HepG2 (cell line): ENCODE measurements around the gene PRSS21. TPM values are rescaled to one million over a fixed set of nuclear protein-coding genes. Genes with fewer than 3 reads are reported as not detected.

Experiments
- ATAC-seq: fragments of 200-7000 bp; cut with Tn5 transposase; 3 replicates; pipeline ENCODE4 v1.9.1; 2020; ENCODE audit warnings: mild to moderate bottlenecking, moderate library complexity
- BruUV-seq: library from RNA; stranded (reverse); fragments of 400-500 nt; replicated peaks from 2 replicates; lab custom pipeline; 2021; lab: Mats Ljungman, UMichigan
- CTCF ChIA-PET: fragments of 300-600 bp; formaldehyde crosslinking; extraction: SDS; loops from one replicate; lab custom pipeline; 2021; ENCODE audit warnings: low total read pairs, inconsistent platforms, low intra/inter-chr PET ratio; lab: Yijun Ruan, JAX
- POLR2A ChIA-PET: fragments of 350-600 bp; sonication (Branson Sonifier 250); formaldehyde crosslinking; loops from one replicate; lab custom pipeline; 2020; ENCODE audit warnings: antibody characterized with exemption, inconsistent platforms; lab: Yijun Ruan, JAX
- DNase-seq: peaks from one replicate; pipeline ENCODE4 v3.0.0-alpha.2; 2015; ENCODE audit warnings: low spot score
- FAIRE-seq: peaks from 3 replicates; lab custom pipeline; 2011; peaks lifted over from hg19 to GRCh38; lab: Jason Lieb, UNC
- H2AFZ ChIP-seq: one replicate; pipeline ENCODE4 v1.6.1; 2011; ENCODE audit warnings: low read length, inconsistent platforms
- H3K27ac ChIP-seq: fragments of 300-600 bp; 3 replicates; pipeline ENCODE4 v1.8.0; 2011; ENCODE audit warnings: mixed run types, mild to moderate bottlenecking, mixed read lengths, low read length, inconsistent platforms; ENCODE audit not compliant: insufficient read depth; ENCODE audit errors: extremely low read length
- H3K27me3 ChIP-seq, 2 experiments: fragments of 200-600 bp in 1 of 2; 2 replicates in 1 of 2; 3 replicates in 1 of 2; pipeline versions ENCODE4 v1.6.0 to v1.8.0; 2011; ENCODE audit warnings: low read length in 2 of 2, mild to moderate bottlenecking in 2 of 2, moderate library complexity in 2 of 2, inconsistent platforms in 1 of 2; ENCODE audit not compliant: insufficient read depth in 2 of 2, control insufficient read depth in 1 of 2
- H3K36me3 ChIP-seq, 2 experiments: fragments of 200-600 bp in 1 of 2; replicated peaks in 1 of 2; 2 replicates in 1 of 2; 3 replicates in 1 of 2; pipeline versions ENCODE4 v1.5.1 to v1.8.0; 2011; ENCODE audit warnings: low read length in 2 of 2, inconsistent platforms in 1 of 2; ENCODE audit not compliant: insufficient read depth in 2 of 2, control insufficient read depth in 1 of 2
- H3K4me1 ChIP-seq: 2 replicates; pipeline ENCODE4 v1.5.1; 2012; ENCODE audit warnings: low read length, inconsistent platforms; ENCODE audit not compliant: insufficient read depth
- H3K4me2 ChIP-seq: 2 replicates; pipeline ENCODE4 v1.6.0; 2011; ENCODE audit warnings: low read depth, low read length, inconsistent platforms
- H3K4me3 ChIP-seq, 3 experiments: fragments of 200-600 bp in 1 of 3; sonication (generic), shearing (Covaris generic) in 1 of 3; replicated peaks in 1 of 3; 2 replicates each; pipeline ENCODE4 v1.5.1; 2011 to 2016; ENCODE audit warnings: low read length in 3 of 3, inconsistent platforms in 2 of 3, low read depth in 2 of 3, mild to moderate bottlenecking in 2 of 3, control low read depth in 1 of 3, mixed read lengths in 1 of 3; ENCODE audit not compliant: insufficient read depth in 1 of 3
- H3K79me2 ChIP-seq: one replicate; pipeline ENCODE4 v1.6.1; 2011; ENCODE audit warnings: low read length, inconsistent platforms; ENCODE audit not compliant: insufficient read depth
- H3K9ac ChIP-seq: 2 replicates; pipeline ENCODE4 v1.6.0; 2011; ENCODE audit warnings: mild to moderate bottlenecking, low read depth, low read length, inconsistent platforms; ENCODE audit not compliant: insufficient read depth
- H3K9me3 ChIP-seq: 2 replicates; pipeline ENCODE4 v1.5.1; 2012; ENCODE audit warnings: mild to moderate bottlenecking, low read length
- H4K20me1 ChIP-seq: 2 replicates; pipeline ENCODE4 v1.6.0; 2011; ENCODE audit warnings: inconsistent platforms, mild to moderate bottlenecking, low read length, moderate library complexity; ENCODE audit not compliant: insufficient read depth
- AKAP8 ChIP-seq: sonication (generic); formaldehyde crosslinking; IDR thresholded peaks from 2 replicates; pipeline ENCODE4 v1.5.1; 2020; ENCODE audit warnings: mild to moderate bottlenecking, missing genetic modification reagents
- BORCS8-MEF2B ChIP-seq: sonication (generic); formaldehyde crosslinking; IDR thresholded peaks from 2 replicates; pipeline ENCODE4 v1.8.0; 2022; ENCODE audit warnings: mild to moderate bottlenecking, missing genetic modification reagents
- FOXA1 ChIP-seq, 2 experiments: fragments of 450-650 bp in 1 of 2; sonication (generic) in 1 of 2; formaldehyde crosslinking in 1 of 2; IDR thresholded peaks; 2 replicates each; pipeline versions ENCODE4 v1.4.0 to v1.6.1; 2016 to 2020; ENCODE audit warnings: missing genetic modification reagents in 1 of 2
- SIN3B ChIP-seq: fragments of 150-350 bp; IDR thresholded peaks from 2 replicates; pipeline ENCODE4 v1.6.1; 2014; ENCODE audit warnings: low read length
- SSRP1 ChIP-seq: IDR thresholded peaks from 2 replicates; pipeline ENCODE4 v1.6.1; 2016; ENCODE audit warnings: control low read depth
- ZKSCAN5 ChIP-seq: sonication (generic); formaldehyde crosslinking; IDR thresholded peaks from 2 replicates; pipeline ENCODE4 v1.5.1; 2020; ENCODE audit warnings: mild to moderate bottlenecking, missing genetic modification reagents
- ZNF235 ChIP-seq: sonication (generic); formaldehyde crosslinking; IDR thresholded peaks from 2 replicates; pipeline ENCODE4 v1.8.1; 2023; ENCODE audit warnings: mild to moderate bottlenecking, missing genetic modification reagents, borderline replicate concordance
- ZNF503 ChIP-seq: sonication (generic); formaldehyde crosslinking; IDR thresholded peaks from 2 replicates; pipeline ENCODE4 v1.4.0; 2020; ENCODE audit warnings: missing genetic modification reagents
- ZNF549 ChIP-seq: sonication (generic); formaldehyde crosslinking; IDR thresholded peaks from 2 replicates; pipeline ENCODE4 v1.5.0; 2020; ENCODE audit warnings: missing genetic modification reagents
- WGBS: methylation state at CpG from one replicate; pipeline ENCODE4 v1.1.6; 2017; ENCODE audit warnings: low lambda C conversion rate; 5-methylcytosine and 5-hydroxymethylcytosine counted together
- in situ Hi-C: cut with HindIII; loops from 2 replicates; pipeline ENCODE4 v1.10.0; 2017; ENCODE audit warnings: low pct_unique_long_range_greater_than_20kb; ENCODE audit not compliant: extremely low pct_ligation_motif_present
- intact Hi-C: fragments of 100-400 bp; cut with micrococcal nuclease; formaldehyde crosslinking; loops from one replicate; pipeline ENCODE4 v1.10.0; 2022; ENCODE audit not compliant: unreplicated experiment
- polyA plus RNA-seq, 8 experiments: library from polyadenylated mRNA; depleted of rRNA in 3 of 8; stranded (reverse) in 7 of 8; unstranded in 1 of 8; fragments of >200 nt; fragmentation: Illumina TruSeq in 4 of 8; extraction: Trizol in 4 of 8; gene quantifications; 2 replicates each; pipeline versions ENCODE4 v1.2.1 to v1.2.3, GENCODE V29; 2011 to 2016; ENCODE audit warnings: low read depth in 4 of 8, missing spikeins in 1 of 8, mixed read lengths in 1 of 8; ENCODE audit not compliant: insufficient read depth in 1 of 8
- total RNA-seq, 5 experiments: library from RNA; depleted of rRNA; stranded (reverse); fragments of >200 nt; fragmentation: Illumina TruSeq; extraction: Trizol; gene quantifications; 2 replicates each; pipeline ENCODE4 v1.2.3, GENCODE V29; 2016; ENCODE audit warnings: low read depth in 1 of 5

Gene PRSS21
- total and polyA plus RNA-seq, 2 of the 13 experiments (the other 11 are each of a cell fraction or from before 2014, with no cell fraction given) = not detected

GRCh38 chr16:2790631-2791030 lies 26.4 kb upstream of the PRSS21 start:
- CTCF ChIA-PET = no interaction called here
- H3K27me3 ChIP-seq = peaks cover 8 to 48% of the 10 kb centered on the region in 2 experiments; a peak in 4 of 5 replicates
- no peak for ATAC-seq
- H3K4me1 ChIP-seq = peaks cover 20% of the 10 kb centered on the region
- no peak for TF ChIP-seq ZKSCAN5
- no peak for TF ChIP-seq SSRP1
- no peak for TF ChIP-seq SIN3B
- TF ChIP-seq AKAP8 = no peak
- TF ChIP-seq ZNF549 = no peak
- TF ChIP-seq ZNF235 (CRISPR knock-in tag) = no peak
- no peak for TF ChIP-seq BORCS8-MEF2B (CRISPR knock-in tag)
- TF ChIP-seq FOXA1 (IDR thresholded peaks at IDR 0.05) = no peak
- no peak for TF ChIP-seq FOXA1 (CRISPR knock-in tag; IDR thresholded peaks at IDR 0.05)
- TF ChIP-seq ZNF503 = no peak
- TF ChIP-seq, all 625 proteins: peak for 0
- in situ Hi-C loops (no loop called here), intact Hi-C loops (no loop called here)
- BruUV-seq = no TSS peak
- H3K9me3 ChIP-seq = no peaks in the 10 kb centered on the region
- H3K79me2 ChIP-seq = no peaks in the 10 kb centered on the region
- H3K9ac ChIP-seq = no peak overlapping the region
- DNase-seq (no peak), FAIRE-seq (no peak)
- no peak overlapping the region for H2AFZ ChIP-seq
- H3K27ac ChIP-seq = no peak overlapping the region
- 13% methylated on average over 3 of the region's 5 CpGs for WGBS
- no peaks in the 10 kb centered on the region for H3K36me3 ChIP-seq
- no peaks in the 10 kb centered on the region for H4K20me1 ChIP-seq
- no peak overlapping the region for H3K4me2 ChIP-seq
- POLR2A ChIA-PET = no interaction called here
- H3K4me3 ChIP-seq = no peak overlapping the region
